Astrocyte (in vitro differentiated cells and primary cell): Measurements from ENCODE around the gene DPF3.

Experiments
- EZH2 ChIP-seq: IDR thresholded peaks from 2 replicates; pipeline ENCODE4 v1.6.1; 2012; ENCODE audit warnings: mild to moderate bottlenecking, low read length, inconsistent platforms; ENCODE audit not compliant: insufficient read depth
- TF ChIP-seq, protein P1 (sequence below): IDR thresholded peaks from 2 replicates; pipeline ENCODE4 v1.5.1; 2011; ENCODE audit warnings: low read depth, mild to moderate bottlenecking, inconsistent platforms, low read length, moderate library complexity; ENCODE audit not compliant: insufficient read depth

- TF ChIP-seq, protein P1, sequence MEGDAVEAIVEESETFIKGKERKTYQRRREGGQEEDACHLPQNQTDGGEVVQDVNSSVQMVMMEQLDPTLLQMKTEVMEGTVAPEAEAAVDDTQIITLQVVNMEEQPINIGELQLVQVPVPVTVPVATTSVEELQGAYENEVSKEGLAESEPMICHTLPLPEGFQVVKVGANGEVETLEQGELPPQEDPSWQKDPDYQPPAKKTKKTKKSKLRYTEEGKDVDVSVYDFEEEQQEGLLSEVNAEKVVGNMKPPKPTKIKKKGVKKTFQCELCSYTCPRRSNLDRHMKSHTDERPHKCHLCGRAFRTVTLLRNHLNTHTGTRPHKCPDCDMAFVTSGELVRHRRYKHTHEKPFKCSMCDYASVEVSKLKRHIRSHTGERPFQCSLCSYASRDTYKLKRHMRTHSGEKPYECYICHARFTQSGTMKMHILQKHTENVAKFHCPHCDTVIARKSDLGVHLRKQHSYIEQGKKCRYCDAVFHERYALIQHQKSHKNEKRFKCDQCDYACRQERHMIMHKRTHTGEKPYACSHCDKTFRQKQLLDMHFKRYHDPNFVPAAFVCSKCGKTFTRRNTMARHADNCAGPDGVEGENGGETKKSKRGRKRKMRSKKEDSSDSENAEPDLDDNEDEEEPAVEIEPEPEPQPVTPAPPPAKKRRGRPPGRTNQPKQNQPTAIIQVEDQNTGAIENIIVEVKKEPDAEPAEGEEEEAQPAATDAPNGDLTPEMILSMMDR = no peak
- TF ChIP-seq EZH2 = no peak
These were observed 211.7 kb downstream of the DPF3 start for GRCh38 chr14:72682188-72682587.
